Spinal cord (tissue), 10 donors: ENCODE results near the gene FCHSD1. TPM values are rescaled to one million over a fixed set of nuclear protein-coding genes. Genes with fewer than 3 reads are reported as not detected.

Experiments
- DNase-seq, 6 donors: peaks; one replicate each; pipeline versions ENCODE4 v3.0.0 to v3.0.0-alpha.2; 2013 to 2015; ENCODE audit warnings: low spot score in 6 of 6, low read depth in 4 of 6
- H3K27ac ChIP-seq: one replicate; pipeline ENCODE4 v1.5.1; 2013; ENCODE audit warnings: low read depth, low read length, control low read depth
- H3K27me3 ChIP-seq: one replicate; pipeline ENCODE4 v1.6.1; 2013; ENCODE audit warnings: low read length; ENCODE audit not compliant: control insufficient read depth, insufficient read depth
- H3K36me3 ChIP-seq: one replicate; pipeline ENCODE4 v1.6.1; 2013; ENCODE audit warnings: low read length; ENCODE audit not compliant: control insufficient read depth, insufficient read depth
- H3K4me1 ChIP-seq: one replicate; pipeline ENCODE4 v1.6.1; 2013; ENCODE audit warnings: low read length; ENCODE audit not compliant: control insufficient read depth, insufficient read depth
- H3K4me3 ChIP-seq: one replicate; pipeline ENCODE4 v1.5.1; 2013; ENCODE audit warnings: low read depth, low read length, control low read depth
- H3K9me3 ChIP-seq: one replicate; pipeline ENCODE4 v1.6.1; 2013; ENCODE audit warnings: low read length; ENCODE audit not compliant: control insufficient read depth, insufficient read depth
- WGBS: methylation state at CpG from one replicate; pipeline ENCODE4 v1.1.5; 2013; ENCODE audit warnings: missing lambda C conversion rate; ENCODE audit not compliant: insufficient coverage; 5-methylcytosine and 5-hydroxymethylcytosine counted together
- polyA plus RNA-seq, 2 donors: library from polyadenylated mRNA; unstranded; fragments of 120-200 nt; gene quantifications; one replicate each; pipeline ENCODE4 v1.2.1, GENCODE V29; 2013; ENCODE audit not compliant: insufficient read length in 2 of 2
- total RNA-seq, 2 donors: library from RNA; depleted of rRNA in 1 of 2; stranded (reverse); fragments of 120-200 nt in 1 of 2; fragments of >200 nt in 1 of 2; gene quantifications; one replicate each; pipeline versions ENCODE4 v1.2.3 to v1.2.4, GENCODE V29; 2013 to 2014
- donor health status: healthy.

Gene FCHSD1
- total and polyA plus RNA-seq, 4 donors, result 8.1 to 20.0 (median 13.3) TPM

- Histone ChIP-seq H3K9me3 (no peaks in the 10 kb centered on the region), H3K27ac (no peak overlapping the region), H3K4me1 (no peaks in the 10 kb centered on the region), H3K4me3 (no peak overlapping the region), H3K27me3 (no peaks in the 10 kb centered on the region), H3K36me3 (peaks cover 4% of the 10 kb centered on the region)
- 96% methylated on average over 4 of the region's 8 CpGs for WGBS
- no peak for DNase-seq
These were observed 12.3 kb upstream of the FCHSD1 start for GRCh38 chr5:141663506-141663905.

- H3K27ac ChIP-seq, result no peak overlapping the region
- H3K27me3 ChIP-seq, result no peaks in the 10 kb centered on the region
- DNase-seq, result no peak
- no peaks in the 10 kb centered on the region for H3K4me1 ChIP-seq
- WGBS, result 79% methylated on average over 14 of the region's 17 CpGs
- H3K9me3 ChIP-seq, result no peaks in the 10 kb centered on the region
- H3K36me3 ChIP-seq, result peaks cover 4% of the 10 kb centered on the region
- H3K4me3 ChIP-seq, result no peak overlapping the region
These were observed 10.8 kb upstream of the FCHSD1 start for GRCh38 chr5:141662028-141662427.

- H3K27me3 ChIP-seq, result no peaks in the 10 kb centered on the region
- DNase-seq, result no peak
- H3K27ac ChIP-seq, result no peak overlapping the region
- H3K4me1 ChIP-seq, result no peaks in the 10 kb centered on the region
- 82% methylated on average over 7 of the region's 8 CpGs for WGBS
- no peaks in the 10 kb centered on the region for H3K9me3 ChIP-seq
- peaks cover 9% of the 10 kb centered on the region for H3K36me3 ChIP-seq
- H3K4me3 ChIP-seq, result no peak overlapping the region
These were observed 6.8 kb upstream of the FCHSD1 start for GRCh38 chr5:141657937-141658545.

- no peak overlapping the region for H3K4me3 ChIP-seq
- H3K27ac ChIP-seq, result no peak overlapping the region
- no peak for DNase-seq
- WGBS, result 100% methylated on average over 1 of the region's 1 CpG
- H3K27me3 ChIP-seq, result no peaks in the 10 kb centered on the region
- no peaks in the 10 kb centered on the region for H3K9me3 ChIP-seq
- peaks cover 9% of the 10 kb centered on the region for H3K36me3 ChIP-seq
- no peaks in the 10 kb centered on the region for H3K4me1 ChIP-seq
These were observed 6.2 kb upstream of the FCHSD1 start for GRCh38 chr5:141657404-141657803.

GRCh38 chr5:141656396-141656795 lies 5.2 kb upstream of the FCHSD1 start:
- DNase-seq, result no peak
- H3K4me3 ChIP-seq, result no peak overlapping the region
- 94% methylated on average over 7 of the region's 9 CpGs for WGBS
- peaks cover 5% of the 10 kb centered on the region for H3K4me1 ChIP-seq
- H3K36me3 ChIP-seq, result peaks cover 9% of the 10 kb centered on the region
- H3K27ac ChIP-seq, result no peak overlapping the region
- H3K27me3 ChIP-seq, result no peaks in the 10 kb centered on the region
- no peaks in the 10 kb centered on the region for H3K9me3 ChIP-seq

- Histone ChIP-seq H3K4me3 (no peak overlapping the region), H3K4me1 (peaks cover 16% of the 10 kb centered on the region), H3K36me3 (peaks cover 9% of the 10 kb centered on the region), H3K9me3 (no peaks in the 10 kb centered on the region), H3K27me3 (no peaks in the 10 kb centered on the region), H3K27ac (no peak overlapping the region)
- no peak for DNase-seq
- WGBS, result 93% methylated on average over 6 of the region's 7 CpGs
These were observed 3.8 kb upstream of the FCHSD1 start for GRCh38 chr5:141655020-141655419.

GRCh38 chr5:141654298-141654697 lies 3.1 kb upstream of the FCHSD1 start:
- Histone ChIP-seq H3K4me1 (peaks cover 16% of the 10 kb centered on the region), H3K27ac (no peak overlapping the region), H3K4me3 (no peak overlapping the region), H3K36me3 (peaks cover 12% of the 10 kb centered on the region), H3K9me3 (no peaks in the 10 kb centered on the region), H3K27me3 (no peaks in the 10 kb centered on the region)
- no peak for DNase-seq
- no CpG with 5 or more reads among the region's 2 CpGs for WGBS

GRCh38 chr5:141651728-141652105 lies 499 bp upstream of the FCHSD1 start:
- Histone ChIP-seq H3K4me3 (peak overlapping the region; percentile 55), H3K27ac (no peak overlapping the region), H3K9me3 (no peaks in the 10 kb centered on the region), H3K27me3 (no peaks in the 10 kb centered on the region), H3K4me1 (peaks cover 16% of the 10 kb centered on the region), H3K36me3 (peaks cover 15% of the 10 kb centered on the region)
- DNase-seq, result no peak
- 52% methylated on average over 8 of the region's 9 CpGs for WGBS

- no peak for DNase-seq
- Histone ChIP-seq H3K36me3 (peaks cover 6% of the 10 kb centered on the region), H3K4me3 (no peak overlapping the region), H3K27me3 (no peaks in the 10 kb centered on the region), H3K27ac (no peak overlapping the region), H3K9me3 (no peaks in the 10 kb centered on the region), H3K4me1 (peaks cover 16% of the 10 kb centered on the region)
These were observed 1.2 kb downstream of the FCHSD1 start for GRCh38 chr5:141649972-141650371.

- no peak overlapping the region for H3K27ac ChIP-seq
- no peak for DNase-seq
- no peaks in the 10 kb centered on the region for H3K9me3 ChIP-seq
- peaks cover 13% of the 10 kb centered on the region for H3K36me3 ChIP-seq
- H3K4me1 ChIP-seq, result peaks cover 16% of the 10 kb centered on the region
- WGBS, result 90% methylated on average over 10 of the region's 17 CpGs
- H3K27me3 ChIP-seq, result no peaks in the 10 kb centered on the region
- H3K4me3 ChIP-seq, result no peak overlapping the region
These were observed 2.0 kb downstream of the FCHSD1 start for GRCh38 chr5:141649056-141649688.
